H1 (cell line): ENCODE data around the gene TXNL4B. TPM values are rescaled to one million over a fixed set of nuclear protein-coding genes. Genes with fewer than 3 reads are reported as not detected.
"Not testable (repeated sequence)": the region's sequence is repeated elsewhere in the genome, so short reads cannot be mapped to it uniquely, and the experiment has no call there.

ENCODE experiments used
- CTCF ChIA-PET: fragments of 300-600 bp; sonication (Branson Sonifier 250); formaldehyde crosslinking; loops from one replicate; lab custom pipeline; 2021; ENCODE audit not compliant: partially characterized antibody; lab: Charles Lee
- POLR2A ChIA-PET: fragments of 300-600 bp; sonication (Branson Sonifier 250); formaldehyde crosslinking; loops from one replicate; lab custom pipeline; 2021; ENCODE audit warnings: inconsistent platforms; ENCODE audit not compliant: partially characterized antibody; lab: Charles Lee
- DNase-seq, 2 experiments: peaks; one replicate each; pipeline versions ENCODE4 v3.0.0 to v3.0.0-alpha.2; 2010 to 2022; ENCODE audit warnings: low spot score in 2 of 2, low read depth in 1 of 2, mixed read lengths in 1 of 2
- FAIRE-seq: peaks from 2 replicates; lab custom pipeline; 2011; peaks lifted over from hg19 to GRCh38; lab: Jason Lieb, UNC
- H2AFZ ChIP-seq: 2 replicates; pipeline ENCODE4 v1.8.1; 2012; ENCODE audit warnings: low read length, inconsistent platforms
- H2AK5ac ChIP-seq: 2 replicates; pipeline ENCODE4 v1.6.1; 2013; ENCODE audit warnings: low read depth, low read length
- H2BK120ac ChIP-seq: replicated peaks from 2 replicates; pipeline ENCODE3; 2013; ENCODE audit warnings: low read depth, low read length, inconsistent platforms
- H2BK12ac ChIP-seq: 2 replicates; pipeline ENCODE4 v1.6.1; 2013; ENCODE audit warnings: low read depth, low read length
- H2BK15ac ChIP-seq: 2 replicates; pipeline ENCODE4 v1.6.1; 2013; ENCODE audit warnings: low read length
- H2BK20ac ChIP-seq: 2 replicates; pipeline ENCODE4 v1.6.1; 2013; ENCODE audit warnings: low read length
- H2BK5ac ChIP-seq: 2 replicates; pipeline ENCODE4 v1.6.1; 2013; ENCODE audit warnings: low read depth, low read length
- H3K14ac ChIP-seq: 2 replicates; pipeline ENCODE4 v1.6.1; 2013; ENCODE audit warnings: inconsistent platforms; ENCODE audit not compliant: insufficient read length
- H3K18ac ChIP-seq: 2 replicates; pipeline ENCODE4 v1.6.1; 2013; ENCODE audit warnings: low read length; ENCODE audit errors: extremely low read depth
- H3K23ac ChIP-seq: 2 replicates; pipeline ENCODE4 v1.6.1; 2013; ENCODE audit warnings: inconsistent platforms; ENCODE audit not compliant: insufficient read length
- H3K23me2 ChIP-seq: 2 replicates; pipeline ENCODE4 v1.6.1; 2013; ENCODE audit warnings: low read depth, low read length
- H3K27ac ChIP-seq: 2 replicates; pipeline ENCODE4 v1.6.1; 2011; ENCODE audit warnings: low read depth, low read length, inconsistent platforms
- H3K27me3 ChIP-seq, 4 experiments: replicated peaks in 1 of 4; 1 replicate in 1 of 4; 2 replicates in 3 of 4; pipeline versions ENCODE4 v1.6.1 to v1.8.1; 2011 to 2013; ENCODE audit warnings: low read length in 3 of 4, mild to moderate bottlenecking in 3 of 4, inconsistent platforms in 2 of 4, mixed read lengths in 2 of 4, moderate library complexity in 1 of 4; ENCODE audit not compliant: control insufficient read depth in 3 of 4, insufficient read depth in 3 of 4; ENCODE audit errors: extremely low read depth in 1 of 4
- H3K36me3 ChIP-seq, 4 experiments: 2 replicates each; pipeline versions ENCODE4 v1.6.1 to v1.8.1; 2011 to 2013; ENCODE audit warnings: mild to moderate bottlenecking in 4 of 4, low read length in 3 of 4, moderate library complexity in 2 of 4, control low read depth in 1 of 4, inconsistent platforms in 1 of 4; ENCODE audit not compliant: insufficient read depth in 4 of 4, control insufficient read depth in 2 of 4
- H3K4ac ChIP-seq: replicated peaks from 2 replicates; pipeline ENCODE3; 2013; ENCODE audit warnings: low read length, low read depth, mixed read lengths, inconsistent platforms; ENCODE audit not compliant: insufficient read length
- H3K4me1 ChIP-seq, 4 experiments: replicated peaks in 1 of 4; 1 replicate in 1 of 4; 2 replicates in 3 of 4; pipeline versions ENCODE4 v1.6.1 to v1.8.1; 2011 to 2013; ENCODE audit warnings: low read length in 3 of 4, inconsistent platforms in 2 of 4, mixed read lengths in 1 of 4; ENCODE audit not compliant: insufficient read depth in 4 of 4, control insufficient read depth in 3 of 4
- H3K4me2 ChIP-seq, 2 experiments: 2 replicates each; pipeline versions ENCODE4 v1.6.1 to v1.8.1; 2011 to 2013; ENCODE audit warnings: low read depth in 2 of 2, low read length in 2 of 2, control low read depth in 1 of 2, inconsistent platforms in 1 of 2, mild to moderate bottlenecking in 1 of 2; ENCODE audit not compliant: insufficient read depth in 1 of 2
- H3K4me3 ChIP-seq, 4 experiments: fragments of 200-600, 300-600 bp in 1 of 4; sonication (generic), shearing (Covaris generic), sonication (Bioruptor Twin) in 1 of 4; 2 replicates each; pipeline versions ENCODE4 v1.5.1 to v1.8.1; 2011 to 2016; ENCODE audit warnings: low read length in 4 of 4, low read depth in 3 of 4, control low read depth in 2 of 4, inconsistent platforms in 2 of 4, mild to moderate bottlenecking in 2 of 4, mixed read lengths in 1 of 4, moderate library complexity in 1 of 4; ENCODE audit not compliant: insufficient read depth in 2 of 4; ENCODE audit errors: extremely low read depth in 1 of 4
- H3K56ac ChIP-seq: replicated peaks from 2 replicates; pipeline ENCODE3; 2013; ENCODE audit warnings: low read depth, mild to moderate bottlenecking, mixed read lengths, low read length, inconsistent platforms; ENCODE audit not compliant: insufficient read length
- H3K79me1 ChIP-seq: 2 replicates; pipeline ENCODE4 v1.6.1; 2013; ENCODE audit warnings: low read depth, low read length, control low read depth
- H3K79me2 ChIP-seq, 2 experiments: 2 replicates each; pipeline versions ENCODE4 v1.6.1 to v1.8.1; 2012 to 2013; ENCODE audit warnings: low read length in 2 of 2, mild to moderate bottlenecking in 2 of 2, inconsistent platforms in 1 of 2; ENCODE audit not compliant: insufficient read depth in 2 of 2, control insufficient read depth in 1 of 2
- H3K9ac ChIP-seq, 4 experiments: replicated peaks in 1 of 4; 1 replicate in 1 of 4; 2 replicates in 3 of 4; pipeline versions ENCODE4 v1.6.1 to v1.8.1; 2011 to 2013; ENCODE audit warnings: low read depth in 3 of 4, low read length in 3 of 4, control low read depth in 2 of 4, mild to moderate bottlenecking in 2 of 4, moderate library complexity in 2 of 4, inconsistent platforms in 1 of 4; ENCODE audit errors: extremely low read depth in 1 of 4
- H3K9me3 ChIP-seq, 2 experiments: 2 replicates each; pipeline versions ENCODE4 v1.6.1 to v1.8.1; 2012 to 2013; ENCODE audit warnings: mild to moderate bottlenecking in 2 of 2, moderate library complexity in 2 of 2, control low read depth in 1 of 2, inconsistent platforms in 1 of 2, low read depth in 1 of 2, low read length in 1 of 2, mixed read lengths in 1 of 2; ENCODE audit not compliant: insufficient read depth in 2 of 2
- H4K20me1 ChIP-seq, 2 experiments: replicated peaks in 1 of 2; 2 replicates each; pipeline versions ENCODE3 to v1.8.1; 2011 to 2013; ENCODE audit warnings: inconsistent platforms in 2 of 2, low read length in 2 of 2, mild to moderate bottlenecking in 1 of 2; ENCODE audit not compliant: insufficient read depth in 2 of 2, control insufficient read depth in 1 of 2
- H4K5ac ChIP-seq: 2 replicates; pipeline ENCODE4 v1.6.1; 2013; ENCODE audit warnings: low read length, low read depth, mixed read lengths, inconsistent platforms; ENCODE audit not compliant: insufficient read length
- H4K8ac ChIP-seq: 2 replicates; pipeline ENCODE4 v1.8.0; 2013; ENCODE audit warnings: mild to moderate bottlenecking, moderate library complexity, low read length, inconsistent platforms; ENCODE audit not compliant: insufficient read depth; ENCODE audit errors: extremely low read depth
- H4K91ac ChIP-seq: replicated peaks from 2 replicates; pipeline ENCODE3; 2013; ENCODE audit warnings: low read length, mixed read lengths, inconsistent platforms; ENCODE audit not compliant: insufficient read length
- WGBS, 2 experiments: shearing (Covaris generic) in 1 of 2; methylation state at CpG; one replicate each; pipeline versions ENCODE4 v1.1.6 to v1.1.7; 2013 to 2015; ENCODE audit warnings: low lambda C conversion rate in 2 of 2, mixed read lengths in 2 of 2, inconsistent platforms in 1 of 2, low coverage in 1 of 2, missing lambda C conversion rate in 1 of 2; ENCODE audit not compliant: insufficient replicate concordance in 2 of 2, insufficient coverage in 1 of 2, insufficient read length in 1 of 2; ENCODE audit errors: extremely low coverage in 1 of 2, missing lambda C conversion rate in 1 of 2; 5-methylcytosine and 5-hydroxymethylcytosine counted together
- polyA plus RNA-seq, 7 experiments: library from polyadenylated mRNA; depleted of rRNA in 3 of 7; stranded (reverse) in 5 of 7; unstranded in 2 of 7; fragments of >200 nt in 5 of 7; fragments of 200-250 nt in 2 of 7; gene quantifications; 1 replicate in 5 of 7; 2 replicates in 1 of 7; 4 replicates in 1 of 7; pipeline versions ENCODE4 v1.2.1 to v1.2.3, GENCODE V29; 2011 to 2013; ENCODE audit warnings: missing spikeins in 2 of 7, mixed read lengths in 2 of 7
- total RNA-seq: library from RNA; stranded (reverse); fragmentation: NEBNext Ultra II Directional; extraction: Animal tissue kit (Norgen Biotek cat#: 25700); gene quantifications from 2 replicates; pipeline ENCODE4 v1.2.1, GENCODE V29; 2021

Gene TXNL4B
- total and polyA plus RNA-seq, 2 of the 8 experiments (the other 6 are each of a cell fraction or from before 2014, with no cell fraction given) = 6.7 to 10.6 TPM

GRCh38 chr16:72054254-72054847 lies 39.1 kb downstream of the TXNL4B start, which contains the start of gene HP:
Gene HP (plus strand): TSS chr16:72054505. CDS start chr16:72054653, 148 bp downstream.
- H2BK20ac ChIP-seq, H3K4ac ChIP-seq, H3K14ac ChIP-seq, H3K27me3 ChIP-seq, H3K79me2 ChIP-seq, H3K18ac ChIP-seq, H3K79me1 ChIP-seq, H3K27ac ChIP-seq, H4K91ac ChIP-seq, H3K4me2 ChIP-seq, H2BK120ac ChIP-seq, H2AK5ac ChIP-seq, H4K8ac ChIP-seq, H3K56ac ChIP-seq, DNase-seq, H2BK12ac ChIP-seq, FAIRE-seq, H3K36me3 ChIP-seq, H3K23me2 ChIP-seq, H2AFZ ChIP-seq, H3K9me3 ChIP-seq, H3K4me3 ChIP-seq, H3K23ac ChIP-seq, H4K20me1 ChIP-seq, H3K4me1 ChIP-seq, H2BK15ac ChIP-seq, H2BK5ac ChIP-seq, H4K5ac ChIP-seq, H3K9ac ChIP-seq: not testable (repeated sequence)
- ChIA-PET CTCF (interaction anchor here (0.6 to 1.9 kb wide), 3 partner anchors 10 to 56 kb away, joined by 3 to 10 read pairs (median 6); no protein-coding TSS in a partner anchor), POLR2A (interaction anchor here (1.3 kb wide), 1 partner anchor 17 kb away, joined by 4 read pairs; no protein-coding TSS in a partner anchor)
- 73% methylated on average over 5 of the region's 5 CpGs; no CpG with 5 or more reads in 1 of the 2 experiments for WGBS, 2 experiments
